B cell (primary cell): Measurements from ENCODE around the gene AMH. TPM values are rescaled to one million over a fixed set of nuclear protein-coding genes. Genes with fewer than 3 reads are reported as not detected.

ENCODE experiments used
- ATAC-seq: fragments of 200-7000 bp; cut with Tn5 transposase; one replicate; pipeline ENCODE4 v1.10.0; 2021; ENCODE audit warnings: low read depth, mild to moderate bottlenecking, moderate number of reproducible peaks, moderate library complexity
- CTCF ChIA-PET: fragments of 350-600 bp; sonication (Branson Sonifier 250); formaldehyde crosslinking; loops from one replicate; lab custom pipeline; 2021; ENCODE audit warnings: antibody characterized with exemption, inconsistent platforms; lab: Charles Lee
- POLR2A ChIA-PET: fragments of 350-600 bp; sonication (Branson Sonifier 250); formaldehyde crosslinking; loops from one replicate; lab custom pipeline; 2021; ENCODE audit warnings: antibody characterized with exemption; lab: Charles Lee
- DNase-seq: peaks from one replicate; pipeline ENCODE4 v3.0.0; 2013
- H2AFZ ChIP-seq: 2 replicates; pipeline ENCODE4 v1.6.1; 2012; ENCODE audit warnings: mild to moderate bottlenecking, low read depth, low read length; ENCODE audit not compliant: insufficient read depth, poor library complexity, severe bottlenecking
- H3K27ac ChIP-seq, 2 donors: 1 replicate in 1 of 2; 2 replicates in 1 of 2; pipeline ENCODE4 v1.5.1; 2012 to 2013; ENCODE audit warnings: low read length in 2 of 2, mild to moderate bottlenecking in 2 of 2, moderate library complexity in 1 of 2
- H3K27me3 ChIP-seq, 4 experiments: fragments of 200-600 bp in 1 of 4; sonication (generic) in 1 of 4; replicated peaks in 1 of 4; 1 replicate in 2 of 4; 2 replicates in 2 of 4; pipeline versions ENCODE4 v1.6.1 to v1.7.0; 2013 to 2016; ENCODE audit warnings: low read length in 3 of 4, mild to moderate bottlenecking in 2 of 4, mixed read lengths in 1 of 4, moderate library complexity in 1 of 4; ENCODE audit not compliant: insufficient read depth in 4 of 4, control insufficient read depth in 3 of 4; ENCODE audit errors: control extremely low read depth in 1 of 4
- H3K36me3 ChIP-seq, 2 experiments: replicated peaks in 1 of 2; 1 replicate in 1 of 2; 2 replicates in 1 of 2; pipeline versions ENCODE4 v1.6.1 to v1.7.1; 2013; ENCODE audit warnings: low read length in 1 of 2; ENCODE audit not compliant: insufficient read depth in 2 of 2, control insufficient read depth in 1 of 2; ENCODE audit errors: control extremely low read depth in 1 of 2, extremely low read depth in 1 of 2
- H3K4me1 ChIP-seq, 2 donors: fragments of 200-600 bp in 1 of 2; sonication (generic) in 1 of 2; 1 replicate in 1 of 2; 2 replicates in 1 of 2; pipeline versions ENCODE4 v1.5.1 to v1.6.1; 2013 to 2017; ENCODE audit warnings: low read length in 2 of 2; ENCODE audit not compliant: control insufficient read depth in 2 of 2, insufficient read depth in 2 of 2
- H3K4me2 ChIP-seq: replicated peaks from 2 replicates; pipeline ENCODE3; 2012; ENCODE audit warnings: mild to moderate bottlenecking, low read depth, low read length; ENCODE audit not compliant: poor library complexity, severe bottlenecking
- H3K4me3 ChIP-seq, 5 experiments: fragments of 200-600 bp in 1 of 5; sonication (generic) in 1 of 5; 1 replicate in 3 of 5; 2 replicates in 2 of 5; pipeline versions ENCODE4 v1.5.1 to v1.7.0; 2011 to 2016; ENCODE audit warnings: low read length in 4 of 5, mild to moderate bottlenecking in 4 of 5, low read depth in 2 of 5, control low read depth in 1 of 5, moderate library complexity in 1 of 5; ENCODE audit not compliant: insufficient read depth in 1 of 5; ENCODE audit errors: control extremely low read depth in 1 of 5, extremely low read depth in 1 of 5
- H3K79me2 ChIP-seq: fragments of 200-600 bp; sonication (generic); one replicate; pipeline ENCODE4 v1.6.0; 2016; ENCODE audit warnings: low read length; ENCODE audit not compliant: control insufficient read depth, insufficient read depth
- H3K9ac ChIP-seq: fragments of 200-600 bp; sonication (generic); 2 replicates; pipeline ENCODE4 v1.6.1; 2017; ENCODE audit warnings: mild to moderate bottlenecking, low read length, moderate library complexity
- H3K9me3 ChIP-seq, 3 donors: one replicate each; pipeline versions ENCODE4 v1.6.1 to v1.7.1; 2013; ENCODE audit warnings: low read length in 2 of 3; ENCODE audit not compliant: control insufficient read depth in 2 of 3, insufficient read depth in 1 of 3; ENCODE audit errors: control extremely low read depth in 1 of 3
- H4K20me1 ChIP-seq: 2 replicates; pipeline ENCODE4 v1.6.0; 2012; ENCODE audit warnings: mild to moderate bottlenecking, low read length; ENCODE audit not compliant: insufficient read depth, control insufficient read depth, poor library complexity, severe bottlenecking
- H3K27ac Mint-ChIP-seq: one replicate; pipeline ENCODE4 v1.8.0; 2021; ENCODE audit warnings: mixed read lengths
- H3K27me3 Mint-ChIP-seq: one replicate; pipeline ENCODE4 v1.8.0; 2021; ENCODE audit warnings: mixed read lengths
- H3K4me1 Mint-ChIP-seq: one replicate; pipeline ENCODE4 v1.8.0; 2021; ENCODE audit warnings: mixed read lengths
- H3K4me3 Mint-ChIP-seq: one replicate; pipeline ENCODE4 v1.8.0; 2021; ENCODE audit warnings: mixed read lengths
- H3K9me3 Mint-ChIP-seq: one replicate; pipeline ENCODE4 v1.8.0; 2022; ENCODE audit warnings: mixed read lengths; ENCODE audit not compliant: insufficient read depth
- CTCF ChIP-seq: fragments of 200-600 bp; IDR thresholded peaks from one replicate; pipeline ENCODE4 v1.8.0; 2022; ENCODE audit warnings: antibody characterized with exemption, mild to moderate bottlenecking
- EZH2 ChIP-seq: IDR thresholded peaks from 2 replicates; pipeline ENCODE4 v1.6.1; 2012; ENCODE audit warnings: borderline replicate concordance, low read depth, mild to moderate bottlenecking, moderate library complexity, low read length; ENCODE audit not compliant: insufficient read depth, poor library complexity, severe bottlenecking
- WGBS: methylation state at CpG from one replicate; pipeline ENCODE4 v1.1.5; 2013; ENCODE audit warnings: missing lambda C conversion rate; ENCODE audit not compliant: insufficient coverage; 5-methylcytosine and 5-hydroxymethylcytosine counted together
- intact Hi-C: fragments of 100-400 bp; cut with micrococcal nuclease; formaldehyde crosslinking; loops from one replicate; pipeline ENCODE4 v1.10.0; 2022
- polyA plus RNA-seq: library from polyadenylated mRNA; depleted of rRNA; stranded (reverse); fragments of >200 nt; gene quantifications from 2 replicates; pipeline ENCODE4 v1.2.3, GENCODE V29; 2012
- total RNA-seq, 2 donors: library from RNA; stranded (reverse); fragments of 120-200 nt in 1 of 2; gene quantifications; 1 replicate in 1 of 2; 2 replicates in 1 of 2; pipeline versions ENCODE4 v1.2.3 to v1.2.4, GENCODE V29; 2013 to 2022

AMH gene
- total and polyA plus RNA-seq, 2 donors (not counting 1 experiment from before 2014, with no cell fraction given), result 1.5 to 4.5 TPM

- H3K4me3 Mint-ChIP-seq, result peak within 1 kb of the TSS; percentile 93
- H3K4me3 ChIP-seq, result peak within 1 kb of the TSS; percentile 19 to 94 (median 70)
Measured at GRCh38 chr19:2236314-2237050, 12.6 kb upstream of the AMH start, which contains the start of the genes PLEKHJ1 and SF3A2. TSS of gene PLEKHJ1 (minus strand) at chr19:2236329. CDS start at chr19:2236248, 81 bp downstream. TSS of gene SF3A2 (plus strand) at chr19:2236824. CDS start at chr19:2243419, 6,595 bp downstream.

More at GRCh38 chr19:2236314-2237050, 12.6 kb upstream of the AMH start, which contains the start of the genes PLEKHJ1 and SF3A2:
- H3K27ac Mint-ChIP-seq, result peak within 1 kb of the TSS; percentile 98
- ChIA-PET POLR2A (interaction anchor here (0.6 to 2.0 kb wide), 10 partner anchors 13 to 84 kb away, joined by 3 to 8 read pairs (median 4); no protein-coding TSS in a partner anchor), CTCF (interaction anchor here (0.6 to 5.2 kb wide), 21 partner anchors 16 to 344 kb away, joined by 3 to 31 read pairs (median 5); partner anchors contain the start of gene AP3D1)
- H2AFZ ChIP-seq, result peak within 1 kb of the TSS; percentile 88
- H4K20me1 ChIP-seq, result peaks cover 90% of the 10 kb centered on the region
- peaks cover 46 to 66% of the 10 kb centered on the region in 2 donors for H3K4me1 ChIP-seq
- H3K27me3 ChIP-seq, result no peaks in the 10 kb centered on the region
- peaks cover 0 to 6% (median 0%) of the 10 kb centered on the region in 3 donors for H3K9me3 ChIP-seq
- H3K9ac ChIP-seq, result peak within 1 kb of the TSS; percentile 89
- H3K36me3 ChIP-seq, result peaks cover 0 to 38% of the 10 kb centered on the region in 2 experiments
- peak within 1 kb of the TSS; percentile 86 for H3K4me2 ChIP-seq
- ATAC-seq (peak; percentile 83), DNase-seq (peak; percentile 99)
- intact Hi-C loops, result loop anchor here (1.0 to 2.0 kb wide), 13 partner anchors 12 to 238 kb away; partner anchors contain the start of genes AP3D1, LMNB2 and TIMM13
- peaks cover 90% of the 10 kb centered on the region for H3K79me2 ChIP-seq
- peaks cover 65% of the 10 kb centered on the region for H3K4me1 Mint-ChIP-seq
- under 1% methylated on average over 80 of the region's 80 CpGs for WGBS
- H3K9me3 Mint-ChIP-seq, result no peaks in the 10 kb centered on the region
- H3K27me3 Mint-ChIP-seq, result no peaks in the 10 kb centered on the region
- peak; percentile 98 for TF ChIP-seq CTCF
- TF ChIP-seq EZH2, result no peak
- peak within 1 kb of the TSS; percentile 97 to 99 for H3K27ac ChIP-seq
